ENCODE data around the gene C3orf18.

DNA sequence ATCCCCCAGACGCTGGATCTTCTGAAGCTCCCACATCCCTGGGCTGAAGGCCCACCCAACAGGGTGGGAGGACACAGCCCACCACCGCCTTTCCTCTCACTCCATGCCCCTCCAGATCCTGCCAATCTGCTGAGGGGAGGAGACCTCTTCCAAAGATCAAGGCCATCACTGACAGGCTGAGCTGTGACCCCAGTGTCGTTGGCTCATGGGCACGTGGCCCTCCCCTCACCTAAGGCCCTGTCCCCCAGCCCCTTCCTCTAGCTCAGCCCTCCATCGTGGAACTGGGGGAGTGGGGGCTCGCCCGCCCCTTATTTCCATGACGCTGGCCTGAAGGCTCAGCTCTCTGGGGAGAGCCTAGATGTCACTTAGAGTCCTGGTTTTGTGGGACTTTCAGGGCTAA lies 10.4 kb downstream of the C3orf18 start:
- TF ChIP-seq, protein P1, sequence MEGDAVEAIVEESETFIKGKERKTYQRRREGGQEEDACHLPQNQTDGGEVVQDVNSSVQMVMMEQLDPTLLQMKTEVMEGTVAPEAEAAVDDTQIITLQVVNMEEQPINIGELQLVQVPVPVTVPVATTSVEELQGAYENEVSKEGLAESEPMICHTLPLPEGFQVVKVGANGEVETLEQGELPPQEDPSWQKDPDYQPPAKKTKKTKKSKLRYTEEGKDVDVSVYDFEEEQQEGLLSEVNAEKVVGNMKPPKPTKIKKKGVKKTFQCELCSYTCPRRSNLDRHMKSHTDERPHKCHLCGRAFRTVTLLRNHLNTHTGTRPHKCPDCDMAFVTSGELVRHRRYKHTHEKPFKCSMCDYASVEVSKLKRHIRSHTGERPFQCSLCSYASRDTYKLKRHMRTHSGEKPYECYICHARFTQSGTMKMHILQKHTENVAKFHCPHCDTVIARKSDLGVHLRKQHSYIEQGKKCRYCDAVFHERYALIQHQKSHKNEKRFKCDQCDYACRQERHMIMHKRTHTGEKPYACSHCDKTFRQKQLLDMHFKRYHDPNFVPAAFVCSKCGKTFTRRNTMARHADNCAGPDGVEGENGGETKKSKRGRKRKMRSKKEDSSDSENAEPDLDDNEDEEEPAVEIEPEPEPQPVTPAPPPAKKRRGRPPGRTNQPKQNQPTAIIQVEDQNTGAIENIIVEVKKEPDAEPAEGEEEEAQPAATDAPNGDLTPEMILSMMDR (IDR thresholded peaks at IDR 0.05; ENCODE audit: low read depth, low read length), result no peak
- no peak for TF ChIP-seq EZH2phosphoT487 (IDR thresholded peaks at IDR 0.05; ENCODE audit: low read depth)
